Middle frontal gyrus (tissue), 1 donor: ENCODE results near the gene RPS6KA3.
"Not testable (repeated sequence)": the region's sequence is repeated elsewhere in the genome, so short reads cannot be mapped to it uniquely, and the experiment has no call there.

ENCODE experiments used
- DNase-seq: peaks from one replicate; pipeline ENCODE4 v3.0.0-alpha.2; 2015; ENCODE audit warnings: low spot score; ENCODE audit errors: extremely low spot score

Gene RPS6KA3

GRCh38 chrX:20265726-20266681 is 705 bp downstream of the RPS6KA3 start:
- no peak for DNase-seq

GRCh38 chrX:20265221-20265725 is 1.4 kb downstream of the RPS6KA3 start:
- no peak for DNase-seq

GRCh38 chrX:20263474-20263873 is 3.2 kb downstream of the RPS6KA3 start:
- DNase-seq, result no peak

- no peak for DNase-seq
Measured at GRCh38 chrX:20260885-20261284, 5.8 kb downstream of the RPS6KA3 start.

GRCh38 chrX:20254712-20255299 is 11.9 kb downstream of the RPS6KA3 start:
- DNase-seq, result no peak

- no peak for DNase-seq
Measured at GRCh38 chrX:20253232-20253543, 13.5 kb downstream of the RPS6KA3 start.

GRCh38 chrX:20252381-20253231 is 14.1 kb downstream of the RPS6KA3 start:
- no peak for DNase-seq

- no peak for DNase-seq
Measured at GRCh38 chrX:20251691-20252090, 15.0 kb downstream of the RPS6KA3 start.

GRCh38 chrX:20250146-20250545 is 16.6 kb downstream of the RPS6KA3 start:
- not testable (repeated sequence) for DNase-seq

GRCh38 chrX:20248592-20249192 is 18.0 kb downstream of the RPS6KA3 start:
- no peak for DNase-seq

- DNase-seq, result no peak
Measured at GRCh38 chrX:20244931-20245330, 21.8 kb downstream of the RPS6KA3 start.

- no peak for DNase-seq
Measured at GRCh38 chrX:20240201-20240600, 26.5 kb downstream of the RPS6KA3 start.

- DNase-seq, result no peak
Measured at GRCh38 chrX:20237864-20238263, 28.8 kb downstream of the RPS6KA3 start.

- no peak for DNase-seq
Measured at GRCh38 chrX:20235755-20236154, 31.0 kb downstream of the RPS6KA3 start.

- no peak for DNase-seq
Measured at GRCh38 chrX:20233336-20233735, 33.4 kb downstream of the RPS6KA3 start.

GRCh38 chrX:20231598-20231997 is 35.1 kb downstream of the RPS6KA3 start:
- no peak for DNase-seq

- no peak for DNase-seq
Measured at GRCh38 chrX:20230406-20230805, 36.3 kb downstream of the RPS6KA3 start.

- DNase-seq, result no peak
Measured at GRCh38 chrX:20229155-20229554, 37.6 kb downstream of the RPS6KA3 start.

GRCh38 chrX:20228245-20228644 is 38.5 kb downstream of the RPS6KA3 start:
- DNase-seq, result no peak

- DNase-seq, result no peak
Measured at GRCh38 chrX:20227116-20227515, 39.6 kb downstream of the RPS6KA3 start.

GRCh38 chrX:20225488-20225833 is 41.2 kb downstream of the RPS6KA3 start:
- no peak for DNase-seq
